HG03135 (cell line): ENCODE measurements around the gene GALNT5.

ENCODE experiments used
- ATAC-seq: cut with Tn5 transposase; IDR thresholded peaks from one replicate; pipeline ENCODE4 v1.9.1; 2021; ENCODE audit warnings: mild to moderate bottlenecking, moderate library complexity; ENCODE audit not compliant: unreplicated experiment

GALNT5 gene

GRCh38 chr2:157283468-157283867 is 26.0 kb downstream of the GALNT5 start:
- no peak for ATAC-seq

DNA sequence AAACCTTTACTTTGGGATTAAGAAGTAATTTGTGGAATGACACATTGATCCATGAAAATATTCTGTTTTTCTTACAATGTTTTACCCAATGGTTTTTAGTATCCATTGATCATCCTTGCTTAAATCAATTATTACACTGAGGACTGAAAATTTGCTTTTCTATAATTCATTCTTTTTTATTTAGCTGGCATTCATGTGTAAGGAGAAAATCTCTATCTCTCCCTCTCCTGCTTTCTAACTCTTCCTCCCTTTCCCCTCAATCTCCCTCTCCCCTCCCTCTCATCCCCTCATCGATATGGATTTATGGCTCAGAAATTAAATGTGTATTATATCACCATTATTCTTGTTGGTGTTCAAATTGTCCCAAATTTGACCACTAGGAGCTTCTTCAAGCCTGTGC is 29.7 kb downstream of the GALNT5 start:
- no peak for ATAC-seq

DNA sequence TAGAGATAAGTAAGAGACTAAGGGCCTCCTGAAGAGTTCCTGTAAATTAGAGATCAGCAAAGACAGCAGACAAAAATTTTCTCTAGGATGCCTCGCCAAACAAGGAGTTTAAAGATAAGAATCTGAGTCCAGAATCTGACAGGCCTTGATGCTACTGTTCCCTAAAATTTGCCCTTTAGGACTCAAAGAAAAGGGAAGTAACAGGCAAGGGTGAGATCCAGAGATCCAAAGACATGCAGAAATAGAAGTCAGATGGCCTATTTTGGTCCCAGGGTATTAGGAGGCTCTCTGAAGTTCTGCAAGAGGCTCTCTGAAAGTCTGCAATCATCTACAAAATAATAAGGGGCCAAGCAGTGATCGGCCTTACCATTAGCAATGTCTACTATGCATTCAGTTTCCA is 33.0 kb downstream of the GALNT5 start:
- no peak for ATAC-seq

DNA sequence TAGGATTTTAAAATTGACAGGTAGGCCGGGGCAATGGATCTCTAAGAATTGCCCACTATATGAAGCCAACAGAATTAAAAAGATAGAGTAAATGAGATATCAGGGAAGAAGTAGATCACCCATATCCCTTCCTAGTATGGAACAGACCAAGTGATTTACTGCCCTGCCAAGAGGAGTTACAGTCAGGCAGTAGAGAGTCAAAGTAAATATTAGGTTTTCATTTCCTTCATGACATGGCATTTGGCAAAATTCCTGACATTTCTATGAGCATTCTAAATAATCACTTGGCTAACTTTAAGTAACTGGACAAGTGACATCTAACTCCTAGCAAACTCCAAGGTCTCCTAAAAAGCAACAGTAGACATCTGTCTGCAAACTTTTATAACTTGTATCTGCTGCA is 33.5 kb downstream of the GALNT5 start:
- ATAC-seq, result no peak

GRCh38 chr2:157292853-157293252 is 35.3 kb downstream of the GALNT5 start:
- no peak for ATAC-seq

DNA sequence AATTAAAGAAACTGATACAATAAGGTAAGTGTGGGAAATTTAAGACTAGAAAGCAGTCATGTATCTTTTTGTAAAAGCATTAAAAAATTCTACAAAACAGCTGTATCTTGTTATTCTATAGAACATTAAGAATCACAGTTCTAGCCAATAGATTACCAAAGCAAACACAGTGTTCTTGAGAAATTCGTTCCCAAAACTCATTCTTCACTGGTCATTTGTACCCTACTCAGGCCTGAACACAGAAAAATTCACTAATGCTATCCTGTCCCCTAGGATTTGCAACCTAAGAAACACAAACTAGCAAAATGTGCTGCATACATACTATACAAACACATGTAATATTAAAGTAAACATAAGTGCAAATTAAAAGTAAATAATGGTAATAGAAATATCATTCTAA is 39.0 kb downstream of the GALNT5 start:
- no peak for ATAC-seq

DNA sequence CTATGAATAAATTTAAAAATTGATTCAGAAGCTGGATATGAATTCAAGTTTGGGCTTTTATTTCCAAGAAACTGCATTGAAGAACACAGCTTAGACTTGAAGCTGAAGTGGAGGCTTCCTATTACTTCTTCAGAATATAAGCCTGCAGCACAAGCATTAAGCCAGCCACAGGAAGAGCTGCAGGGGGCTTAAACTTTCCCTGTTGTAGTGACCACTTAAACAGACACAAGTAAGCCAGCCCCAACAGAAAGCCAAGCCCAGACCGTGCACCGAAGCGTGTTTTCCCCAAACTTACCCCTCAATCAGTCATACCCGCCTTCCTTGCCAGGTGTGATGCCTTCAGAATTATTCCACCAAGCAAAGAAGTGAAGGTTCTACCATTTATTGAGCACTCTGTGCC is 39.5 kb downstream of the GALNT5 start:
- no peak for ATAC-seq

- no peak for ATAC-seq
These were observed 43.8 kb downstream of the GALNT5 start for GRCh38 chr2:157301307-157301706.

- ATAC-seq, result peak; percentile 67
These were observed 45.1 kb downstream of the GALNT5 start for GRCh38 chr2:157302492-157303099.

DNA sequence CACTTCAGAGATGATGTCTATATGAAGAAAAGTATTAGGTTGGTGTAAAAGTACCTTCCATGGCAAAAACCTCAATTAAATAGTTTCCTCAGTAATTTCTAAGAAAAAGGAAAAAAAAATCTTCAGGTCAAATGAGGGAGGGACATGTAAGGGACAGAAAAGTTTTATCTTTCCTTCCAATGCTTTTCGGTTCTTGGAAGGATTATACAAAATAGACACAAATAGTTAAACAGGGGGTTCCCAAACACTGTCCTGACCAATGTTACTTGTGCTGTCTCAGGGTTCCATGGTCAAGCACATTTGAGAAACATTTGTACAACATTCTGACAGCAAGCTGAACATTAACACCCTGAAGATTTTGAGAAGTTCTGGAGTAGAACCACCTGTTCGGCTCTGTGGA is 46.1 kb downstream of the GALNT5 start:
- no peak for ATAC-seq

GRCh38 chr2:157304811-157305722 is 47.6 kb downstream of the GALNT5 start:
- no peak for ATAC-seq

DNA sequence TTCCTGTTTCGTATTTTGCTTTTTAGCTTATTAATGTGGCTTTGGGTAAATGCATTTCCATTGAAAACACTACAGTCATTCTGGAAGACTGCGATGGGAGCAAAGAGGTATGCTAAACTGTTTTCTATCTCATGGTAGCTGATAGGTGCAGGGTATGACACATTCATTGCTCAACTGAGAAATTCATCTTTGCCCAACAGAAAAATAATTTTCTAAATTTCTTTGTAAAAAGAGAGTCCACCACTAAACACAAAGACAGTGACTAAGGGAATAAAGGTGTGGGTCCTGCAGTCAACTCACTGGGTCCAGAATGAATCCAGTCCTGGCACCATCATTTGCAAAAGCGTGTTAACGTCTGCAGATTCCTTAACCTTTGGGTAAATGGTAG is 48.2 kb downstream of the GALNT5 start:
- ATAC-seq, result no peak

- no peak for ATAC-seq
These were observed 49.5 kb downstream of the GALNT5 start for GRCh38 chr2:157307021-157307420.

DNA sequence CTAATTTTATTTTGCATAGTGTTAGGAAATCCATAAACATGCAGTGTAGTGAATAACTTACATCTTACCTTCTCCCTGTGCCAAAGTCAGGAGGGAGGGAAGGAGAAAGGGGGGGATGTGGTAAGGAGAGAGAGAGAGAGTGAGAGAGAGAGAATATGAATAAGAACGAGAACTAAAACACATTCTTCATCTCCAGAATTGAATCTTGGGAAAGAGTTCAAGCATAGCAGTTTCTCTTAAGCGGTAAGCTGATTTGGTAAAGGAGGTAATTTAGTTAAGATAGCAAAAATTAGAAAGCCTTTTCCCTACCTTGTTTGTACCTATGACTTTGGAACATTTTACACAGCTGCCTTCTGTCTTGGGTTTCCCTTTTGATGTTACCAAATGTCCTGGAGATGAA is 52.4 kb downstream of the GALNT5 start:
- ATAC-seq, result no peak

DNA sequence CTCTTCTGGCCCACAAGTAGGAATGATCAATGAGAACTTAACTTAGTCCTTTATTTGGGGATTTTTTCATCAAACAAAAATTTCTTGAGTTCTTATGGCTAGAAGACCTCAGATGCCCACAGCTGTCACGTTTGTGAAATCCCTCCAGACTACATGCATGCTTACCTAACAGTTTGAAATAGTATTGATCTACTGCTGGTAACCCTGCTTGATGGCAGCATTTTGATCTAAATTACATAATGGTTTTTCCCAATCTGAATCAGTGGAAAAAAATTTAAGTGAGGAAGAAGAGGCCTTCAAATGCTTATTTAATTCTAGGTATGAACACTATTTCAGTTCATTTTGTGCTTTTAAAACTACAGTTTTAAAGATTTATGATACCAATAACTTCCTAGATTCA is 54.2 kb downstream of the GALNT5 start:
- no peak for ATAC-seq

GRCh38 chr2:157312866-157313486 is 55.5 kb downstream of the GALNT5 start:
- ATAC-seq, result peak; percentile 59

DNA sequence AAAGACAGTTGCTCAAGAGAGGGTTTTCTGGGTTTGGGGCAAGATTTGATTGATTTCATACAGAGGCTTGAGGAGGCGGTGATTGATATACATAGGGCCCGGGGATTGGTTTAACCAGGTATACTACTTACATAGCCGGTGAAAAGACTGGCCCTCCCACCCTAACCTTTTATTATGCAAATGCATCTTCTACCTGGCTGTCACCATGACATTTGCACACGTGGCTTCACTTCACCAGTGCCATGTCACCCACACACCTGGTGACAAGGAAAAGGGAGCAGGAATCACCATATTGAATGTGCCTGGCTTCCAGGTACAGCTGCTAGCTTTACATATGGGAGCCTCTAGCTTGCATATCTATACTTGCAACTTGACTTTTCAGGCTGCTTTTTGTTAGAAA is 58.4 kb downstream of the GALNT5 start:
- ATAC-seq, result no peak

GRCh38 chr2:157318884-157319283 is 61.4 kb downstream of the GALNT5 start:
- ATAC-seq, result no peak

DNA sequence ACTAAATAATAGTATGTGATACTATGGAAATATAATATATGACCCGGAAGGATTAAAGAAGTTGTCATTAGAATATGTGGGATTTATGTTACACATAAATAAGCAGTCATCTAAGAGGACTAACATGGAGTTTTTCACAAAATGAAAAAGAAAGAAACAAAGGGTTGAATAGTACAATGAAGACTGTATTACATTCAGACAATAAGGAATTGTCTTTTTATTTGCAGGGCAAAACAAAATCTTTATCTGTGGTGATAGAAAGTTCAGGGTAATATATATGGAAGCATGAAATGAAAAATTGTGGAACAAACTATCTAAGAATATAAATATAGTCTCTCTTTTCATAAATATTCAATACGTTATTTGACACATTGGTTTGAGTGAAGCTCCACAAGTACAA is 62.3 kb downstream of the GALNT5 start:
- no peak for ATAC-seq

- ATAC-seq, result no peak
These were observed 62.9 kb downstream of the GALNT5 start for GRCh38 chr2:157320409-157320808.

- no peak for ATAC-seq
These were observed 64.0 kb downstream of the GALNT5 start for GRCh38 chr2:157321466-157321865.

DNA sequence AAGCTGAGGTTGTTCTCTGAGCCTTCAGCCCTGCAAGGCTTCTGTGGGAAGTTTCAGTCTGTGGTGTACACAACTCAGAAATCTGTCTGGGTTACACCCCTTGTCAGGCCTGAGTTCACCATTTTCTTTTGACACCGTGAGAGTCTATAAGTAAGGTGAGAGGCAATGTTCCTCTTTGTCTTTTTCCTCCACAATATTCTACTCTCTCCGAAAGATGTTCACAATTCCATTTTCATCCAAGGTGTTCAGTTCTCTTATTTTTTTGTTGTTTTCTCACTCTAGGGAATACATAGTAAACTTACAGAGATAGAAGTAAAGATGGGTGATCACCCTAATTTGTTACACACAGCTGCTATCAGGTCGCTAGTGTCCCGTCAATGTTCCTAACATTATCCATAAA is 64.9 kb downstream of the GALNT5 start:
- no peak for ATAC-seq
